Hematopoietic multipotent progenitor cell treated with erythropoietin and hydrocortisone succinate and interleukin-3 and kit ligand, for 8 days (in vitro differentiated cells): Measurements from ENCODE around the gene PADI3.
A peak's percentile ranks its signal among the peaks of the same experiment; 100 is the strongest.
"Not testable (repeated sequence)": the region's sequence is repeated elsewhere in the genome, so short reads cannot be mapped to it uniquely, and the experiment has no call there.

ENCODE experiments used
- DNase-seq: peaks from one replicate; pipeline ENCODE4 v3.0.0-alpha.2; 2015

The PADI3 gene

DNA sequence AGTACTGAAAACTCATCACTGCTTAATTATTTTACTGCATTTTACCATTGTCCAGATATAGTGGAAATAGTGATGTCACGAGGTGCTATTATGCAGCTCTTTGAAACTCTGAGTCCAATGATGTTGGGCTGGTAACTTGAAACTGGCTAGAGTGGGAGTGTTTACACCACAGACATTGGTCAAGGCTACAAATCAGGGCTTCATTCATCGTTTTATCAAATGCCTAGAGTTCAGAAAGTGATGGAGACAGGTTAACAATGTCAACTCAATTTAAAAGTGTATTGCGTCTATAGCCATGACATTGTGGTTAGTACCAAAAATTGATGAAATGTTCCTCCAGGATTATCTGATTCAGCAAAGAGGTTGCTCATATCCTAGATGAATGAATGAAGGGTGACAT, 31.3 kb upstream of the PADI3 start:
- no peak for DNase-seq

DNA sequence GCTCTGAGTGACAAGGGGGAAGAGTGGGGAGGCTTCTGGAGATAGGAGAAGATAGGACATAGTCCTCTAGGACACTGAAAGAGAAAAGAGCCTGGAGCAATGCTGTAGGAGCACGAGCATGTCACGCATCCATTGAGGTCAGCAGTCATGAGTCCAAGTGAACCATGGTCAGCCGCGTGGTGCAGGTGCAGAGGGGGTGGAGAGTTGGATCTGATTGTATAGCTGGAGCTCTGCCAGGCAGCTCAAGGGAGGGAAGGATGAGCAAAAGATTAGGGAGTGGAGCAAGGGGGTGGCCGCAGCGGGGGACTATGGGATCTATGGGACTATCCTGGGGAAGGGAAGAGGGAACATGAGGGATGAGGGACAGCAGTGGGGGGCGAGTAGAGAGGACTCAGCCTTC, 30.0 kb upstream of the PADI3 start:
- no peak for DNase-seq

DNA sequence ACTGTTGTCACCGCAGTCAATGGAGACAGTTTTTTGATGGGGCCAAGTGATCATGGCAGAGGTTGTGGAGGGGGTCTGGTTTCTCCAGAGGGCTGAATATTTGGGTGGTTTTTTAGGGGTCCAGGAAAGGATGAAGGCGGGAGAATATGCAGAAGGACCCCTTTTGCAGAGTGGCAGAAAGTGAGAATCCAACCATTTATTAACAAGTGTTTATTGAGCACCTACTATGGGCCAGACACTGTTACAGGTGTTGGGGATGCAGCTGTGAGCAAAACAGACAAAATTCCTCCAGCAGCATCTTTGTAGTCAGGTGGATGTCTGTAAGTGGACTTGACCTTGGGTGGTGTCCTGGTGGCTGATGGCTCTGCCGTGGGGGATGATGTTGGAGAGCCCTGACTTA, 28.6 kb upstream of the PADI3 start:
- no peak for DNase-seq

DNA sequence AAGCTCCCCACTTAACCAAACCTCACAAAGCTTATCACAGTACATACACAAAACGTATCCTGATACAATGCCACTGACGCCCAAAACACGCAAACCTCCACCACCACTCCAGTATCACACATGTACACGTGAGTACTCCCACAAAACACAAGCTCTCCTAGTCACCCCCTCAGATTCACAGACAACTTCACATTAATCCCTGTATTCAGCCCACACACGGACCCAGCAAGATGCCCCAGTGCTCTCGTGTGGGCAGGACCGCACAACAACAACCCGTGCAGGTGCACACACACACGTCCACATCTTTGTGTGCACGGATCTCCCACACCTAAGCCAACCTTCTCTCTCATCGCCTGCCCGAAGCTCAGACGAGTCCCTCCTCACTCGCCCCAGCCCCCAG, 26.3 kb upstream of the PADI3 start:
- no peak for DNase-seq

DNA sequence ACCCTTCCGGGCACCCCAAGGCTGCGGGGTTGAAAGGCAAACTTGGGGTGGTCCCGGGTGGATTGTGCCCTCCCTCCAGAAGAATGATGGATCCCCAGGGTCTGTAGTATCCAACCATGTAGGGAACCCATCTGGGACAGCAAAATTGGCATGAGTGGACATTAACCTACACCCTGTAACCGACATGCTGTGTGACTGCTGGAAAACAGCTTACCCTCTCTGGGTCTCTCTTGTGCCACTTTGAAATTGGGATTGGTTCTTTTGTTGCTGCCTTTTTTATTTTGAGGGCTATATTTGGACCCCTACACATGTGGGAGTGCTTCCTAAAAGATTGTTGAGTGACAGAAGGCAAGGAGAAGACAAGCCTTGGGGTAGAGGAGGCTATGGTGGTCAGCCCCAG, 24.5 kb upstream of the PADI3 start:
- no peak for DNase-seq

DNA sequence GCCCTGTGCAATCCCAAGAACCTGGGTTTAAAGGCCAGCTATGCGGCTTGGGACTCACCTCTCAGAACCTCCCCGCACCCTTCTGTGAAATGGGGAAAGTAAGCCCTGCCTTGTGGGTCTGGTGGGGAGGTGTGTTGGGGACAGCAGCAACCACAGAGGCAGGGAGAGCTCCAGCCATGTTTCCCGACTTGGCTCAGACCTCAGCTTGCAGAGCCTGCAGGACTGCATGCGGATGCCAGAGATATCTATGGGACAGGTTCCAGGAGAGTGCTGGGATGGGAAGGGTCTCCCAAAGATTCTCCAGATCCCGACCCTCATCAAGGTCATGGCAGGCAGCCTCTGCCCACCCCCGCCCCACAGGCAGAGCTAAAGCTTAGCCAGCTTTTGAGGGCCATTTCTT, 23.8 kb upstream of the PADI3 start:
- no peak for DNase-seq

DNA sequence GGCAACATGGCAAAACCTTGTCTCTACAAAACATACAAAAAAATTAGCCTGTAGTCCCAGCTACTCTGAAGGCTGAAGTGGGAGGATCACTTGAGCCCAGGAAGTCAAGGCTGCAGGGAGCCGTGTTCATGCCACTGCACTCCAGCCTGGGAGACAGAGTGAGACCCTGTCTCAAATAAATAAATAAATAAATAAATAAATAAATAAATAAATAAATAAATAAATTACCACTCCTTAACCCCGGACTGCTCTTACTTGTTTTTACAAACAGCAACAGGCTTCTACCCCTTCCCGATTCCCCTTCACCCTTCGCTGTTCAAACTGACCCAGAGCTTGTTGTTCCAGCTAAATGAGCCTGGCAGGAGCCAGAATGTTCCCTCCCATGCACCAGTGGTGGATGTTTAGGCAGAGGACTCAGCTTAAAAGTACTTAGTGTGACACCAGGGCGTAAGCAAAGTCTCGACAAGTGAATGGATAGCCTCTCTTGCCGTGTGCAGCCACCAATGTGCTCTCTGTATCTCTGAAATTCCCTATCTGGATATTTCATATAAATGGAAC, 21.5 kb upstream of the PADI3 start:
- no peak for DNase-seq

DNA sequence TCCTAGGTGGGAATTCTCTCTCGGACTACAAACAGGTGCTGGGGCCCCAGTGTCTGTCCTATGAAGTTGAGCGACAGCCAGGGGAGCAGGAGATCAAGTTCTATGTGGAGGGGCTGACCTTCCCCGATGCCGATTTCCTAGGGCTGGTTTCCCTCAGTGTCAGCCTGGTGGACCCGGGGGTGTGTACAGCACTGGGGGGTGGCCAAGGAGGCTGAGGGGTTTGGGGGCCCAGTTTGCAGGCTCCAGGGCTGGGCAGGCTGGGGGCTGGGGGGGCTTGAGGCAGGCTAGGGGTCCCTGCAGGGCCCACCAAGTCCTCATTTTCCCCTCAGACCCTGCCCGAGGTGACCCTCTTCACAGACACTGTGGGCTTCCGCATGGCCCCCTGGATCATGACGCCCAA, 20.3 kb upstream of the PADI3 start:
- no peak for DNase-seq

DNA sequence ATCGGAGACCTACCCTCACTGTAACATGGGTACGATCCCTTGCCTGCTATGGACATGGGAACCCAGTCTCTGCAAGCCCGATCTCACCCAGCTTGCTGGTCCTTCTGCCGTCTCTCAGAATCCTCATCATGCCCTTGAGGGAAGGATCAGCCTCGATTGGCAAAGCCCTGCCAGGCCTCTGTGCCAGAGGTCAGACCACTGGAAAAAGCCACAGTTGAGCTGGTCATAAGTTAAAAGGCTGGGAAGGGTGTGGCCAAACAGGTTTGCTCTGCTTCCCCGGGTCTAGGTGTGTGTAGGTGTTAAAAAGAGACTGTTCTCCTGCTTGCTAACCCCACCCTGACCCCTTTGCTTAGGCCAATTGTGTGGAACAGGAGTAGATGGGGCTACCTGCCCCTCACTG, 19.5 kb upstream of the PADI3 start:
- DNase-seq, result no peak

DNA sequence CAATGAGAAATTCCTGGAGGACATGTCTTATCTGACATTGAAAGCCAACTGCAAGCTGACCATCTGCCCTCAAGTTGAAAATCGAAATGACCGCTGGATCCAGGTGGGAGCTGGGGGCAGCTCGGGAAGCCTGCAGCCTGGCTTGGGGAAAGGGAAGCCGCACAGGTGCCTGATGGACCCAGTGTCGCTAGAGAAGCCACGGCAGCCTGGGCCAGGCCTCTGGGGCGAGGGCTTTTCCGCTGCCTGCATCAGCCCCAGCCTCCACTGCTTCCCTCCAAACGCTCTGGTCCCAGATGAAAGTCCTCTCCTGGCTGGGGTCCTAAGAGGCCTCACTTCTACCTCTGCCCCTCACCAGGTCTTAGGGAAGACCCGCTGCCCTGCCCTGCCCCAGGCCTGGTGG, 18.8 kb upstream of the PADI3 start:
- no peak for DNase-seq

DNA sequence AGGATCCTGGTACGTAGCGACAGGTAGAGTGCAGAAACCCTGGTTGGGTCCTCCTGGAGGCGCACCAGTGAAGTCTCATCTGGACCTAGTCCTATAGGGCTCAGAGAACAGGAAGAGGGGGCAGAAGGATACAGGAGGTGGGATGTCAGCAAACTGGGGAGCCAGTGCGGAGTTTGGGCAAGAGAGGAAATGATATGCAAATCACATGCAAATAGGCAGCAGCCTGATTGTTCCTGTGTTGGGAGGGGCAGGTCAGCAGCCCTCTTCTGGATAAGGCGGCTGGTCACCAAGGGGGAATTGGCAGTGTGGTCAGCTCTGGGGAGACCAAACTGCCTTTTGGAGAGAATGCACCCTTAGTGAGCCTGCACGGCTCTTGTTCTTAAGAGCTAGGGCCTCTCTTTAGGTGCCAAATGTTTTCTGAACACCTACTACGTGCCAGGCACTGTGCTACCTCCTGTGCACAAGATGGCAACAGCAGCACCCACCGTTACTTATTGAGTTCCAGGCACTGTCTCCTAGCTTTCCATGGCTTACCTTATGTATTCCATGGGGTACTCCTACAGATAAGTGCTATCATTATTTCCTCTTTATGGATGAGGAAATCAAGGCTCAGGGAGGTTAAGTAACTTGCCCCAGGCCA, 18.1 kb upstream of the PADI3 start:
- no peak for DNase-seq

DNA sequence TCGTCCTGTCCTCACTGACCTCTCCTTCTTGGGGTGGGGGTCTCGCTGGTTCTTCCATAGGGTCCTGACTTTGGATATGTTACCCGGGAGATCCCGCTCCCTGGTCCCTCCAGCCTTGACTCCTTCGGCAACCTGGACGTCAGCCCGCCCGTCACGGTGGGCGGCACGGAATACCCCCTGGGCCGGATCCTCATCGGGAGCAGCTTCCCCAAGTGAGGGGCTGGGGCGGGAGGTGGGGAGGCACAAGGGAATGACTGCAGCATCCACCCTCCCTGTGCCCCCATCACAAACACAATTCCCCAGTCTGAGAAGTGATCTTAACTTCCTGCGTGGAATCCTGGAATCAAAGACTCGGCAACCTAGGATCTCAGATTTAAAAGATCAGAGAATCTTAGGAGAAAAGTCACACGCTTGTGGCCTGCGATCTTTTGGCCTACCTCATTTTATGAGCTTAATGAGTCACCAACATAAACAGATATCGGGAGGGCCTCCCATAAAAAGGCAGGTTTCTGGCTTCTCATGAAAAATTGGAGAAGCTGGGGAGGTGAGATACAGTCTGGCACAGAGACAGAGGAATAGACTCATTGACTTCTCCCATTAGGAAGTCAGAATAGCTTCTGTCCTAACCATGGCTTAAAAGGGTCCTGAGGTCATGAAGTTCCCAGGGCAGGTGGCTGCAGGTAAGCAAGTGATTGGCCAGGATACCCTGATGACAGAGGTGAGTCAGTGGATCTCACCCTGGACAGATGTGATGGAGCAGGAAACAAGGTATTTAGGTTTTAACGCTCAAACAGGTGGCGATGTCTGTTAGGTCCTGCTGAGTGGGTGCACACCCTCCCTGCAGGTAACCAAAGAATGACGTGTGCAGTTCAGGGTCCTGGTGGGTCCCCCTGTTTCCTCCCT, 15.9 kb upstream of the PADI3 start:
- no peak for DNase-seq

DNA sequence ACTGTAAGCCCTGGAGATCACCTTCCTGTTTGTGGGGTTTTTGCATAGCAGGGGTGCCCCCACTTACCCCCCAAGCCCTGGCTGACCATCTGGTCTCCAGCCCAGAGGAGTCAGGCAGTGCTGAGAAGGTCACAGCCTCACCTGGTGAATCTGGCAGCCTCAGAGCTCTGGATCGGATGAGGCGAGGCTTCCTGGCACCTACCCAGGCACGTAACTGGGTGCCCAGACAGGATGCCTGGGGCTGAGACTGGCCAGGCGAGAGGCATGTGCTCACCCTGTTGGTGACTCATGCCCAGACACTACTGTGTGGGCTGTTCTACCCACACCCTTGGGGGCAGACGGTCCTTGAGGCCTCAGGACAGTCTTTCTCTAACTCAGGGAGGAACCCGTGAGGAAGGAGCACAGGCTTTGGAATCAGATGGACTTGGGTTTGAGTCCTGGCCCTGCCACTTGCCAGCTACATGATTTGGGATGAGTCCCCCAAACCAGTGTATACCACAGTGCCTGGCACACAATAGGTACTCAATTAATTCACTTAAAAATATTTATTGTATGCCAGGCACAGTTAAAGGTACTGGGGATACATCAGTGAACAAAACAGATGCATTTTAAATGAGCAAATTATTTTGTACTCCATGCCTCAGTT, 15.1 kb upstream of the PADI3 start:
- DNase-seq, result no peak

DNA sequence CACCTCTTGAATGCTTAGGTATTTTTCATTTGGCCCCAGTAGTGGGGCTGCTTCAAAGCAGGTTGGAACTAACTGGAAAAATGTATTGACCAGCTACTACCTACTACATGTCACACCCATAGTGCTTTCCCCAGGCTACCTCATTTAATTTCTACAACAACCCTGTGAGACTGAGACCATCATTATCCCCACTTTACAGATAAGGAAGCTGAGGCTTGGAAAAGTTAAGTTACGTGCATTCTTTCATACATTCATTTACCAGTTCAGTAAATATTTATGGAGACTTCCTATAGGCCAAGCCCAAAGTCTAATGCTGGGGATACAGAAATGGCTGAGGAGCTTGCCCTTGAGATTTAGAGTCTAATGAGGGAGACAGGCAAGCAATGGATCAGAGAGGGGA, 14.5 kb upstream of the PADI3 start:
- DNase-seq, result no peak

DNA sequence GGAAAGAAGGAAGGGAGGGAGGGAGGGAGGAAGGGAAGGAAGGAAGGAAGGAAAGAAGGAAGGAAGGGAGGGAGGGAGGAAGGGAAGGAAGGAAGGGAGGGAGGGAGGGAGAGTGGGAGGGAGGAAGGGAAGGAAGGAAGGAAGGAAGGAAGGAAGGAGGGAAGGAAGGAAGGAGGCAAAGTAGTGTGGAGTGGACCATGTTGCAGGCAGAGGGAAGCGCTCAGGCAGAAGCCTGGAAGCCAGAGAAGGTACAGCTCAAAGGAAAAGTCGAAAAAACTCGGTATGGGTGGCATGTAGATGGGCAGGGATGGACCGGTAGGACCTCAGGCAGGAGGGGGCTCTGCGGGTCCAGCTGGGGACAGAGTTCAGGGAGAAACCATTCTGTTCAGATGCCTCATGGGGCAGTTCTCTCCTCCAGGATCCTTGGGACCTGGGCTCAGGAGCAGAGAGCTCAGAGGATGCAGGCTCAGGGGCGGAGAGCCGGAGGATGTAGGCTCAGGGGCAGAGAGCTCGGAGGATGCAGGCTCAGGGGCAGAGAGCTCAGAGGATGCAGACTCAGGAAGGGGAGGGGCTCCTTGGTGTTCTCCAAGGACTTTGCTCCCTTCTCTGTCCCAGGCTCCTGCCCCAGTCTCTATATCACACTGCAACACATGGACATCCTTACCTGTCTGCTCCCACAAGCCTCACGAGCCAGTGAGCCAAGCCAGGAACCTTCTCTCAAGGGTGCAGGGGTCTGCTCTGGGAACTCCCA, 13.6 kb upstream of the PADI3 start:
- no peak for DNase-seq

DNA sequence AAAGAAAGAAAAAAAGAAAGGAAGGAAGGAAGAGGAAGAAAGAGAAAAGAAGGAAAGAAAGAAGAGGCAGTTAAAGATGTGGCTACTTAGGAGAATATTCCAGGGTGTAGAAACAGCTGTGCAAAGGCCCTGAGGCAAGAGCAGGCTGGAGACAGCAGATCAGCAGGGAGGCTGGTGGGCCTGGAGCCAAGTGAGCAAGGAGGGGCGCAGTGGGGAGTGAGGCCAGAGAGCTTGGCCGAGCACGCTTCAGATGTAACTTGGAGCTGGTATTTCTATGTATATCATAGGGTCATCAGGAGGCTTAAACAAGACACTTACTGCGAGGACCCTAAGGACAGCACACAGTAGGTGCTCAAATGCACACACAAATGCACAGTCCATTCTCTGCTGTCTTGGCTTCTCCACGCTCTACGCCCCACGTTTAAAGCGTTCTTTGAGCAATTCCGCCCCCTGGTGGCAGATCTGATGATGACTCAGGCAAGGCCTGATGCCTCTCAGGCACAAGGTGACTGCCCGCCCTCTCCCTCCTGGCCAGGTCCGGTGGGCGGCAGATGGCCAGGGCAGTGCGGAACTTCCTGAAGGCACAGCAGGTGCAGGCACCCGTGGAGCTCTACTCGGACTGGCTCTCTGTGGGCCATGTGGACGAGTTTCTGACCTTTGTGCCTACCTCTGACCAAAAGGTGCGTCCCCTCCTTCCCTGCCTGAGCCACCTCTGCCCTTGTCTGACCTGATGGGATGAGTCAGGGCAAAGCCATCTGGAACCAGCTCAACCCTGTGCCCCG, 11.9 kb upstream of the PADI3 start:
- DNase-seq, result peak; percentile 85

DNA sequence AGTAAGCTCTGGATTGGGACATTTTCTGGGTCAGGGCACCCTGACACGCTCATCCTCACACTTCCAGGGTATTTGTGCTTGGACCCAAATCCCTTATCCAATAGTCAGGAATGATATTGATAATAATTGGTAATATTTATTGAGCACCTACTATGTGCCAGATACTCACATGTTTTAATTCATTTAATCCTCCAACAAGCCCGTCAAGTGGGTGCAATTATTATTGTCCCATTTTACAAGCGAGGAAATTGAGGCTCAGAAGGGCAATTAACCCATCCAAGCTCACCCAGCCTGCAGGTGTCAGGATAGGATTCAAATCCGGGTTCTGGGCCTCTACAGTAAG, 11.4 kb upstream of the PADI3 start:
- DNase-seq, result no peak

DNA sequence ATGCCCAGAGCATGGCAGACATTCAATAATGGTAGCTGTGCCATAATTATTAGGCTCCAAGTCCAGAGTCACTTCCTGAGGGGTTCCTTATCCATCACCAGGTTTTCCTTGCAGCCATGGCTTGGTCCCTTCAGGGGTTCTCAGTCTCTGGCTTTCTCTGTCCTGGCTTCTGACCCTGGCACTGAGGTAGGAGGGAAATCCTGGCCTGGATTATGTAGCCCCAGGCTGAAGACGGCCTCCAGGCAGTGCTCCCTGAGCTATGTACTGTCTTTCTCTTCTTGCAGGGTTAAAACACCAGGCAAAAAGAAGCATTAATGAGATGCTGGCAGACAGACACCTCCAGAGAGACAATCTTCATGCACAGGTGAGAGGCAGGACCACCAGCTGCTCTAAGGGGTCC, 9.5 kb upstream of the PADI3 start:
- DNase-seq, result peak; percentile 72

DNA sequence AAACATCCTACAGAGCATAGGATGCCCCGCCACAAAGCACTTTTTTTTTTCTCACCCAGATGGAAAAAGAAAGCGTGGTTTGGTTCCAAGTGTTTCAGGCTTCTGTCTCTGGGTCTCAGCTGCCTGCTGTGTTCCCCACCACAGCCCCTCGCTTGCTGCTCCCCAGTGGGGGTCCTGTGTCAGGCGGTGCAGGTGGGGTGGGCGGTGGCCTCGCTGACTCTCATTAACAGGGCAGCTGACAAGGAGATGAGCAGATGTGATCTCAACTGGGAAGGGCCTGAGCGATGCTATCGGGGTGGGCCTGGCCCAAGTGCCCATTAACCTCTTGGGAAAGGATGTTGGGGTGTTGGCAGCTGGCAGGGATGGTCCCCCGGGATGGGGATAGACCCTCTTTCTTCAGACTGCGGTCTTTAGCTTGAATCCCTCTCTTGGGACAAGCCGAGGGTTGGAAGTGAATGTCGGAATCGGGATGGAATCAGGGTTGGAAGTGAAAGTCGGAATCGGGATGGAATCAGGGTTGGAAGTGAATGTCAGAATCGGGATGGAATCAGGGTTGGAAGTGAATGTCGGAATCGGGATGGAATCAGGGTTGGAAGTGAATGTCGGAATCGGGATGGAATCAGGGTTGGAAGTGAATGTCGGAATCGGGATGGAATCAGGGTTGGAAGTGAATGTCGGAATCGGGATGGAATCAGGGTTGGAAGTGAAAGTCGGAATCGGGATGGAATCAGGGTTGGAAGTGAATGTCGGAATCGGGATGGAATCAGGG, 7.7 kb upstream of the PADI3 start:
- DNase-seq, result not testable (repeated sequence)

DNA sequence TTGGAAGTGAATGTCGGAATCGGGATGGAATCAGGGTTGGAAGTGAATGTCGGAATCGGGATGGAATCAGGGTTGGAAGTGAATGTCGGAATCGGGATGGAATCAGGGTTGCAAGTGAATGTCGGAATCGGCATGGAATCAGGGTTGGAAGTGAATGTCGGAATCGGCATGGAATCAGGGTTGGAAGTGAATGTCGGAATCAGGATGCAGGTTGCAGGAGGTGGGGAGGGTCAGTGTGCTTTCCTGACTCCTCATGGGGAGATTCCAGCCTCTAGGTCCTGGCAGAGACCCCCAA, 7.2 kb upstream of the PADI3 start:
- DNase-seq, result not testable (repeated sequence)

DNA sequence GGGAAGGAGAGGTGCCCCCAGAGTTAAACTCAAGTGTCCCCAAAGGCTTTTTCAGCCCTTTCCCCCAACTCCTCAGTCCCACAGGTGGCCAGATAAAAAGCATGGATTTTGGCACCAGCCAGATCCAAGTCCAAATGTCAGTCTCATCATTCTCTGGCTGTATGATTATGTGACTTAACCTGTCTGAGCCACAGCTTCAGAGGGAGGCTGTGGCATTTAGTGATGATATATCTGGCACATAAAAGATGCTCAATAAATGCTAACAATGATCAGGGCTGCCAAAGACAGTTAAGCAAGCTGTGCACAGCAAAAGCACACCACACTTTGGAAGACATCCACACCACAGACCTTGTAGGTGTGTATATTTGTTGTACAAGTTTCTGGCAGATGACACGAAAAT, 5.6 kb upstream of the PADI3 start:
- no peak for DNase-seq
